Measurements from ENCODE around the gene MAP3K6. TPM values are rescaled to one million over a fixed set of nuclear protein-coding genes. Genes with fewer than 3 reads are reported as not detected.

The MAP3K6 gene
- total RNA-seq, 1 experiment from 2014 or later = 25.1 TPM

DNA sequence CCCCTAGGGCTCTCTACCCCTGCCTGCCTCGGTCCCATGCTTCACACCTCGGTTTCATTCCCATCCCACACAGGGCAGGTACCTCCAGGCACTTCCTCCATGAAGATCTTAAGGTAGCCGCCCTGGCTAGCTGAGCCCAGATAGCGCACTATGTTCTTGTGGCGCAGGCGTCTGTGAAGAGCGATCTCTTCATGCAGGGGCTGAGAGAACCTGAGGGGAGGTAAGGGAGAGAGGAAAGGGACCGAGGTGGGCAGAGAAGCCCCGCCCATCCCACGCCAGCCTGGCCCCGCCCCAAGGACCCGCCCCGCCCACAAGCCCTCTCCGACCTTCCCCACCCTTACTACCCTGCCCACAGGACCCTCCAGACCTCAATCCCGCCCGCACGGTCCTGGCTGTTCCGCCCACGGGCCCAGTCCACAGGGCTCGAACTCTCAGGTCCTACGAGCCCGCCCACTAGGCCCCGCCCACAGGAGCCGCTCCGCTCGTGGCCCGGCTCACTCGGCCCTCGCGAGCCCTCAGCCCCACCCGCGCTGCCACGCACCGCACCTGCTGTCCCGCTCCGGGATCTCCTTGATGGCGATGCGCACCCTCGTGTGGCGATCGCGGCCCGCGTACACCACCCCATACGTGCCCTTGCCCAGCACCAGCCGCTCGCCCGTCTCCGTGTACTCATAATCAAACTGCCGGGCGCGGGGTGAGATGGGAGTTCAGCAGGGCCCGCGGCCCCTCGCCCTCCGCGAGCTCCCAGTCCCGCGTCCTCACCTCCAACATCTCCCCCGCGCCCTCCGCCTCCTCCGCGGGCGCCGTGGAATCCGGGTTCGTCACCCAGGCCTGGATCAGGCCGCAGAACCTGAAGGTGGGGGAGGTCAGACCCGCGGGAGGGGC lies 6.4 kb downstream of the MAP3K6 start:
- Histone ChIP-seq H3F3A (ENCODE audit: low read length, unreplicated experiment) (no peaks in the 10 kb centered on the region), H3K27me3 (ENCODE audit: low read length) (no peaks in the 10 kb centered on the region), H3K4me1 (ENCODE audit: insufficient read depth, low read length) (peaks cover 6% of the 10 kb centered on the region), H3K36me3 (ENCODE audit: low read depth, low read length) (peaks cover 12% of the 10 kb centered on the region), H3K4me2 (ENCODE audit: low read length) (no peak overlapping the region), H3K9me3 (ENCODE audit: low read length) (no peaks in the 10 kb centered on the region), H3K79me2 (ENCODE audit: low read length) (peaks cover 10% of the 10 kb centered on the region), H4K20me1 (ENCODE audit: low read length) (no peaks in the 10 kb centered on the region), H3K9ac (ENCODE audit: low read length) (no peak overlapping the region), H3K4me3 (ENCODE audit: low read length) (no peak overlapping the region), H2AFZ (ENCODE audit: low read length) (no peak overlapping the region), H3K9me2 (replicated peaks; ENCODE audit: low read length) (no peaks in the 10 kb centered on the region), H3K27ac (ENCODE audit: low read length) (no peak overlapping the region)
- DNase-seq (no peak), ATAC-seq (no peak)
- BruUV-seq (replicated peaks) = no TSS peak
- TF ChIP-seq CTCF (conservative IDR thresholded peaks at IDR 0.05; ENCODE audit: low read depth, low read length) (no peak), EZH2phosphoT487 (IDR thresholded peaks at IDR 0.05; ENCODE audit: borderline replicate concordance, low read length) (no peak), EZH2 (IDR thresholded peaks at IDR 0.05; ENCODE audit: low read length, unreplicated experiment) (no peak)
- ChIA-PET CTCF (no interaction called here), POLR2A (ENCODE audit: unreplicated experiment) (no interaction called here)
- intact Hi-C loops (cut with micrococcal nuclease) = no loop called here

GRCh38 chr1:27359822-27360158 lies 7.0 kb downstream of the MAP3K6 start:
- Histone ChIP-seq H3K4me3 (ENCODE audit: low read length) (no peak overlapping the region), H3K9me3 (ENCODE audit: low read length) (no peaks in the 10 kb centered on the region), H4K20me1 (ENCODE audit: low read length) (no peaks in the 10 kb centered on the region), H3K27ac (ENCODE audit: low read length) (no peak overlapping the region), H3K4me1 (ENCODE audit: insufficient read depth, low read length) (peaks cover under 1% of the 10 kb centered on the region), H3K9ac (ENCODE audit: low read length) (no peak overlapping the region), H3K9me2 (replicated peaks; ENCODE audit: low read length) (no peaks in the 10 kb centered on the region), H3F3A (ENCODE audit: low read length, unreplicated experiment) (no peaks in the 10 kb centered on the region), H3K79me2 (ENCODE audit: low read length) (peaks cover 5% of the 10 kb centered on the region), H3K27me3 (ENCODE audit: low read length) (no peaks in the 10 kb centered on the region), H3K36me3 (ENCODE audit: low read depth, low read length) (peaks cover 12% of the 10 kb centered on the region), H2AFZ (ENCODE audit: low read length) (no peak overlapping the region), H3K4me2 (ENCODE audit: low read length) (no peak overlapping the region)
- no peak for ATAC-seq
- ChIA-PET CTCF (no interaction called here), POLR2A (ENCODE audit: unreplicated experiment) (no interaction called here)
- intact Hi-C loops (cut with micrococcal nuclease) = no loop called here
- TF ChIP-seq CTCF (conservative IDR thresholded peaks at IDR 0.05; ENCODE audit: low read depth, low read length) (no peak), EZH2phosphoT487 (IDR thresholded peaks at IDR 0.05; ENCODE audit: borderline replicate concordance, low read length) (no peak), EZH2 (IDR thresholded peaks at IDR 0.05; ENCODE audit: low read length, unreplicated experiment) (no peak)
- no peak for DNase-seq
- BruUV-seq (replicated peaks) = no TSS peak

DNA sequence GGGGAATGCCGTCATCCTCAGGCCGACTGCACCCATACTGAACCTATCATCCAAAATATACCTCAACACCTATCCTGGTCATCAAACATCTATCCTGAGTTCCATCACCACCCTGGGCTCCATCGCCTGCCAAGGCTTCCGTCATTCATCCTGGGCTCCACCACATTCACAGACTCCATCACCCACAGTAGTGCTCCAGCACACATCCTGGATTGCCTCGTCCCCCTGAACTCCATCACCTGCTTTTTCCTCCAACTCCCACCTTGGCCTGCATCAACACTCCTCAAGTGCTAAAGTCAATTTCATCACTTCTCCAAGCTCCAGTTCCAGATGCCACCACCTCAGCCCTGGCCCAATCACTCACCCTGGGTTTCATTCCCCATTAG lies 7.8 kb downstream of the MAP3K6 start:
- H3K9me3 ChIP-seq (ENCODE audit: low read length) = no peaks in the 10 kb centered on the region
- no peak overlapping the region for H3K27ac ChIP-seq (ENCODE audit: low read length)
- H2AFZ ChIP-seq (ENCODE audit: low read length) = no peak overlapping the region
- H3K36me3 ChIP-seq (ENCODE audit: low read depth, low read length) = peaks cover 12% of the 10 kb centered on the region
- TF ChIP-seq EZH2phosphoT487 (IDR thresholded peaks at IDR 0.05; ENCODE audit: borderline replicate concordance, low read length) = no peak
- no peak for TF ChIP-seq EZH2 (IDR thresholded peaks at IDR 0.05; ENCODE audit: low read length, unreplicated experiment)
- TF ChIP-seq CTCF (conservative IDR thresholded peaks at IDR 0.05; ENCODE audit: low read depth, low read length) = no peak
- ATAC-seq (no peak), DNase-seq (no peak)
- H4K20me1 ChIP-seq (ENCODE audit: low read length) = no peaks in the 10 kb centered on the region
- no peaks in the 10 kb centered on the region for H3K79me2 ChIP-seq (ENCODE audit: low read length)
- POLR2A ChIA-PET (ENCODE audit: unreplicated experiment) = no interaction called here
- H3K4me1 ChIP-seq (ENCODE audit: insufficient read depth, low read length) = no peaks in the 10 kb centered on the region
- H3F3A ChIP-seq (ENCODE audit: low read length, unreplicated experiment) = no peaks in the 10 kb centered on the region
- no peak overlapping the region for H3K9ac ChIP-seq (ENCODE audit: low read length)
- BruUV-seq (replicated peaks) = no TSS peak
- no peaks in the 10 kb centered on the region for H3K27me3 ChIP-seq (ENCODE audit: low read length)
- intact Hi-C loops (cut with micrococcal nuclease) = no loop called here
- CTCF ChIA-PET = interaction anchor here (1.5 kb wide), 1 partner anchor 8 kb away, joined by 4 read pairs; the partner anchor contains the start of gene MAP3K6
- H3K9me2 ChIP-seq (replicated peaks; ENCODE audit: low read length) = no peaks in the 10 kb centered on the region
- no peak overlapping the region for H3K4me3 ChIP-seq (ENCODE audit: low read length)
- H3K4me2 ChIP-seq (ENCODE audit: low read length) = no peak overlapping the region

Measured in PC-3 (cell line).